GM12892 (cell line): ENCODE data around the gene AANAT.

Experiments
- POLR2A ChIP-seq: IDR thresholded peaks from 2 replicates; pipeline ENCODE4 v1.6.1; 2011; ENCODE audit warnings: low read depth, low read length, control low read depth
- POLR2AphosphoS5 ChIP-seq: IDR thresholded peaks from 2 replicates; pipeline ENCODE4 v1.6.1; 2011; ENCODE audit warnings: low read depth, low read length, control low read depth

DNA sequence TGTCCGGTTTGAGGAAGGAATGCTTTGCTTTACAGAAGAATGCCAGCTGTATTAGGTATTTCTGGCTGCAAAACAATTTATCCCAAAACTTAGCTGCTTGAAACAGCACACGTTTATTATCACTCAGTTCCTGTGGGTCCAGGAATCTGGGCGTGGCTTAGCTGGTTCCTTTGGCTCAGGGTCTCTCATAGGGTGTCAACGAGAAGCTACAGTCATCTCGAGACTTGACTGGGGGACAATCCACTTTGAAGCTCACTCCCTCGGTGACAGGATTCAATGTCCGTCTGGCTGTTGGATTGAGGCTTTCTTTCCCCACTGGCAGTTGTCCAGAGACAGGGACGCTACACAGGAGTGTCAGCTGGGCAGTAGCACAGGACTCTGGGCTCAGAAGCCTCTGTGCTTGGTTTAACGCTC is 43.4 kb downstream of the AANAT start:
- no peak for TF ChIP-seq POLR2A
- TF ChIP-seq POLR2AphosphoS5: no peak
